GM21737 (cell line): ENCODE results near the gene SMAD2.

Experiments used
- ATAC-seq: cut with Tn5 transposase; IDR thresholded peaks from one replicate; pipeline ENCODE4 v1.9.1; 2021; ENCODE audit warnings: mild to moderate bottlenecking, moderate library complexity; ENCODE audit not compliant: unreplicated experiment

SMAD2 gene

GRCh38 chr18:47899107-47899840 lies 31.2 kb downstream of the SMAD2 start:
- ATAC-seq = no peak

- no peak for ATAC-seq
Measured at GRCh38 chr18:47898696-47899095, 31.8 kb downstream of the SMAD2 start.

GRCh38 chr18:47898055-47898454 lies 32.4 kb downstream of the SMAD2 start:
- no peak for ATAC-seq

GRCh38 chr18:47895565-47896250 lies 34.8 kb downstream of the SMAD2 start:
- no peak for ATAC-seq

GRCh38 chr18:47893939-47894699 lies 36.3 kb downstream of the SMAD2 start:
- ATAC-seq = no peak

GRCh38 chr18:47893047-47893446 lies 37.4 kb downstream of the SMAD2 start:
- no peak for ATAC-seq

GRCh38 chr18:47888156-47888555 lies 42.3 kb downstream of the SMAD2 start:
- ATAC-seq = no peak

GRCh38 chr18:47887227-47887626 lies 43.2 kb downstream of the SMAD2 start:
- no peak for ATAC-seq

- no peak for ATAC-seq
Measured at GRCh38 chr18:47883771-47884413, 46.6 kb downstream of the SMAD2 start.

GRCh38 chr18:47882641-47883040 lies 47.8 kb downstream of the SMAD2 start:
- ATAC-seq = no peak

GRCh38 chr18:47881752-47882455 lies 48.6 kb downstream of the SMAD2 start:
- ATAC-seq = no peak

- ATAC-seq = no peak
Measured at GRCh38 chr18:47881042-47881441, 49.4 kb downstream of the SMAD2 start.

- ATAC-seq = no peak
Measured at GRCh38 chr18:47877892-47878291, 52.6 kb downstream of the SMAD2 start.

- no peak for ATAC-seq
Measured at GRCh38 chr18:47876813-47877212, 53.6 kb downstream of the SMAD2 start.

GRCh38 chr18:47873625-47874024 lies 56.8 kb downstream of the SMAD2 start:
- no peak for ATAC-seq

- ATAC-seq = no peak
Measured at GRCh38 chr18:47872426-47872825, 58.0 kb downstream of the SMAD2 start.

GRCh38 chr18:47871288-47871687 lies 59.2 kb downstream of the SMAD2 start:
- no peak for ATAC-seq

- ATAC-seq = no peak
Measured at GRCh38 chr18:47870605-47871004, 59.9 kb downstream of the SMAD2 start.

GRCh38 chr18:47868744-47869143 lies 61.7 kb downstream of the SMAD2 start:
- no peak for ATAC-seq

GRCh38 chr18:47865183-47865582 lies 65.3 kb downstream of the SMAD2 start:
- no peak for ATAC-seq

GRCh38 chr18:47863041-47863440 lies 67.4 kb downstream of the SMAD2 start:
- ATAC-seq = no peak
